ENCODE measurements around the gene DNAH8.
A peak's percentile ranks its signal among the peaks of the same experiment; 100 is the strongest.

DNAH8 gene, protein sequence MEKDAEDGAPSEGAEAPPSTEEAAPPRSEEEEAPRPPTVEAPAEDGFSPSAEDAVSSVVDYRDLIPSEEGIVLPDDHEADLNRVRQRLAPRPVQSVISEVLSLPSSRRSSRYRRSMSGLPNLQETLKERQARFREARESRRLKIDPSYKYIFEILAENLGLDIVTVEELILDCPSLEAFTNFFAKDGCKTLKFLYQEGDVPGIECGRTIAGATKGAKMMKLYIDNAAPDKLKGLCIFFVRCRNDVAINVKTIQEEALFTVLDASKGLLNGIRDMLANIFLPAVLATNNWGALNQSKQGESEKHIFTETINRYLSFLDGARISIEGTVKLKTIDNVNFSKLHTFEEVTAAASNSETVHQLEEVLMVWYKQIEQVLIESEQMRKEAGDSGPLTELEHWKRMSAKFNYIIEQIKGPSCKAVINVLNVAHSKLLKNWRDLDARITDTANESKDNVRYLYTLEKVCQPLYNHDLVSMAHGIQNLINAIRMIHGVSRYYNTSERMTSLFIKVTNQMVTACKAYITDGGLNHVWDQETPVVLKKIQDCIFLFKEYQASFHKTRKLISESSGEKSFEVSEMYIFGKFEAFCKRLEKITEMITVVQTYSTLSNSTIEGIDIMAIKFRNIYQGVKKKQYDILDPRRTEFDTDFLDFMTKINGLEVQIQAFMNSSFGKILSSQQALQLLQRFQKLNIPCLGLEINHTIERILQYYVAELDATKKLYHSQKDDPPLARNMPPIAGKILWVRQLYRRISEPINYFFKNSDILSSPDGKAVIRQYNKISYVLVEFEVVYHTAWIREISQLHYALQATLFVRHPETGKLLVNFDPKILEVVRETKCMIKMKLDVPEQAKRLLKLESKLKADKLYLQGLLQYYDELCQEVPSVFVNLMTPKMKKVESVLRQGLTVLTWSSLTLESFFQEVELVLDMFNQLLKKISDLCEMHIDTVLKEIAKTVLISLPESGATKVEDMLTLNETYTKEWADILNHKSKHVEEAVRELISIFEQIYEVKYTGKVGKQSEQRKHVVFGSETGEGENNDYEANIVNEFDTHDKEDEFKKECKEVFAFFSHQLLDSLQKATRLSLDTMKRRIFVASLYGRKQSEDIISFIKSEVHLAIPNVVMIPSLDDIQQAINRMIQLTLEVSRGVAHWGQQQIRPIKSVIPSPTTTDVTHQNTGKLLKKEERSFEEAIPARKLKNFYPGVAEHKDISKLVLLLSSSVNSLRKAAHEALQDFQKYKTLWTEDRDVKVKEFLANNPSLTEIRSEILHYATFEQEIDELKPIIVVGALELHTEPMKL (N-terminal part only)

DNA sequence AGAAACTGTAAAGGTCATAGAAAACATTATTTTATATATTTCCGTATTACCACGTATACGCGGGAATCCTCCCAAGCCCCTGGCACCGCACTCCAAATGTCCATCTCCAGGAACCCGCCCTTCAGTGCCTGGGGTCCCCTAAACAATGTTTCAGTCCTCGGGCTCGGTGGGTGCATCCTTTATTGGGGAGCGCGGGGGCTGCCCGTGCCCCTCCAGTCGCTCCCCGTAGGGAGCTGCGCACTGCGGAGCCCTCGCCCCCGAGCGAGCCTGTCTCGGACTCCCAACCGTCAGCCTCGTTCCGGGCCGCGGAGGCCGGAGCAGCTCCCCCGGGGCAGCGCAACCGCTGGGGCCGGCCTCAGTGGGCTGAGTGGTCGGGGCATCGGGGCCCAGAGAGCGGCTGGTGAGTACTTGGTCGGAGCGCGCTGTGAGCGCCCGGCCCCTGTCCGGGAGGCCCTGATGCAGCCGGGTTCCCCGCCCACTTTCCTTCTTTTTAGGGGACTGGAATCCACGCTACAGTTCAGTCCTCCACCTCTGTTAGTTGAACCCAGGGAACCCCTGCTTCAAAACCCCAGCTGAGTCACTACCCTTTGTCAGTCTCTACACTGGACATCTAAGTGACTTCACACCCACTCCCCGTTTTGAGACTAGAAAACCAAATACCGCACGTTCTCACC, at the start of gene DNAH8:
TSS of gene DNAH8 (plus strand) at position 296 of the 674 bp plus-strand sequence. CDS start 7,499 bp downstream, outside the sequence.
- no peak for DNase-seq (ENCODE audit: low read depth)

DNA sequence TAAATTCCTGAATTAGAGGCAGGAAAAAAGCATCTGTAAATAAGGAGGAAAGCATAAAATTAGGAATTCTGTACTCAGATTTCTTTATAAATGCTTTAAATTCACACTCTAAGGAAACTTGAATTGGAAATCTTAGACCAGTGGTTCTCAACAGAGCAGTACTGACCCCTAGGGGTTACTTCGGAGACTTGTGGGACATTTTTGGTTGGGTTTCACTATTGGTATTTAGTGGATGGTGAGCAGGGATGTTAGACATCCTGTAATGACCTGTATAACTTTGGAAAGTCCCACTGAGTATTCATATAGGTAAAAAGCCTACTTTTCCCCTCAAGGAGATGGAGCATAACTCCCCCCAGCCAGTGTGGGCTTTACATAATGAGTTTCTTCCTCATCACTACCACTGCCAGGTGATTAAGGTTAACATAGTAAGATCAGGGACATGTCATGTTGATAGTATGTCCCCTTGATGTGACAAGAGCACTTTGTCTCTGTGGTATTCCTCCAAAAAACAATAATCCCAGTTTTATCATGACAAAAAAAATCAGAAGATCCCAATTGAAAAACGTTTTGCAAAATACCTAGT, 43.1 kb upstream of the DNAH8 start:
- peak; percentile 15 for DNase-seq (ENCODE audit: low read depth)

DNA sequence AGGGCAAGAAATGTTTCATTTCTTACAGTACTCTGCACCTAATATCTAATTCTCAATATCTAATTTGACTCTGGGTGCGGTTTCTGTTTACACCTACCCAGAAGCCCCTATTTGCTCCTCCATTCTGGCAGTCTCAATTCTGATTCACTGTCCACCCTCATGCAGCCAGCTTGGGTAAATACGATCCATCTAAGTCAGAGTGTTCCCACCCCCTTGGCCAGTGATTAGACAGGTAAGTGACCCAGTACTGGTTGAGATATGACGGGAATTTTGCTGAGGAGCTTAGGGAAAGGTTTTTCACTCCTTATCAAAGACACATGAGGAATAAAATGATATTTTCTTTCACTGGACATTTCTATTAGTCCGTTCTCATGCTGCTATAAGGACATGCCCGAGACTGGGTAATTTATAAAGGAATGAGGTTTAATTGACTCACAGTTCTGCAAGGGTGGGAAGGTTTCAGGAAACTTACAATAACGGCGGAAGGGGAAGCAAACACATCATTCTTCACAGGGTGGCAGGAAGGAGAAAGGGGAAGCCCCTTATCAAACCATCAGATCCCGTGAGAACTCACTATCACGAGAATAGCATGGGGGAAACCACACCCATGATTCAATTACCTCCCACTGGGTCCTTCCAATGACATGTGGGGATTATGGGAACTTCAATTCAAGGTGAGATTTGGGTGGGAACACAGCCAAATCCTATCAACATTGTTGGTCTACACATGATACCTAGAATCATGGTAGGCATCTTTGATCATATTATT, 41.5 kb upstream of the DNAH8 start:
- DNase-seq (ENCODE audit: low read depth), result no peak

DNA sequence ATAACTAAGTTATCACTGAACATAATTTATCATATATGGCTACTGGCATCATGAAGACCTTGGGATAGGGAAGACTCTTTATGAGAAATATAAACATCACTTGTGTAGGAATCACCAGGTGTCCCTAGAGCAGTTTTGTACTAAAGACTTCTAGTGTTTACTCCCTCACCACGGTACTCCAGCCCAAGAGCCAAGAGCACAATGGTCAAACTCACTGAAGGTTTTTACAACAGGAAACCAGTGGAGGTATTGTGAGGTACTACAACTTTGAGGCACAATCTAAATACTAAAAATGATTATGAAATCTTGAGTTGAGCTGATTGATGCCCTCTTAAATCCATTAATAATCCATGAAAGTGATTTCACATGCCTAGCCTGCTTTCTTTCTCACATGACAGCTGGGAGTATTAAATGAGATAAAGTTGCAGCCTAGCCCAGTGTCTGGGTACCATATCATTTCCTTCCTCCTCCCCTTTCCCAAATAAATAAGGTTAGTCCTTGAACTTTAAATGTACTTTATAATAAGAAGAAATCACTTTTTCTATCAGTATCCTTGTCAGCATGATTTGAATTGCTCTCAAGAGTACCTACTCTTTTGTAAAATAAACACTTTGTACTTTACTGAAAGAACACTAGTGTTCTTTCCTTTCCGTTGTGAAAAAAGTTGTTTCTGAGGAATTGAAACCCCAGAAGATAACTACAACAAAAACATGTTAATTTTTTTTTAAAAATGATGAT, 38.7 kb upstream of the DNAH8 start:
- DNase-seq (ENCODE audit: low read depth), result no peak

DNA sequence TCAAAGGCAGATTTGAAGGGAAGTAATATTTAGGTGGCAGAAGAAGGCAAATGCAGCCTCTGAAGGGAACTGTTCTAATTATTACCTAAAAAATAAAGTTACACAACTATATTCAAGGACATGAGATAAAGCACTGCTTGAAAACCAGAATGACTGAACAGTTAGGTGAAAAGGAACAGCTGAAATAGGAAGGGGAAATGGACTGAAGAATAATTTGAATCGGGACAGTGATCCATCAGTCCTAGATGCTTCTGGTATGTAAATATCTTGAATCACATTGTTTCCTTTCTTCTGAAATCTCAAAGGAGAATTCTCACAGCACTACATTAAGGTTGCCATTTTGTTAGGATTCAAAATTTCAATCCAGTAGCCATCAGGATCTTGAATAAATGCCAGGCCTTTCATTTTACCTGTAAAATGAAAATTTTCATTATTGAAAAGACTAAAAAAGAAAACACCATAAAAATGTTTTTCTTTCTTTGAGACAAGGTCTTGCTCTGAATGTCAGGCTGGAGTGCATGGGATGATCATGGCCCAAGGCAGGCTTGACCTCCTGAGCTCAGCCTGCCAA, 38.1 kb upstream of the DNAH8 start:
- DNase-seq (ENCODE audit: low read depth), result no peak

DNA sequence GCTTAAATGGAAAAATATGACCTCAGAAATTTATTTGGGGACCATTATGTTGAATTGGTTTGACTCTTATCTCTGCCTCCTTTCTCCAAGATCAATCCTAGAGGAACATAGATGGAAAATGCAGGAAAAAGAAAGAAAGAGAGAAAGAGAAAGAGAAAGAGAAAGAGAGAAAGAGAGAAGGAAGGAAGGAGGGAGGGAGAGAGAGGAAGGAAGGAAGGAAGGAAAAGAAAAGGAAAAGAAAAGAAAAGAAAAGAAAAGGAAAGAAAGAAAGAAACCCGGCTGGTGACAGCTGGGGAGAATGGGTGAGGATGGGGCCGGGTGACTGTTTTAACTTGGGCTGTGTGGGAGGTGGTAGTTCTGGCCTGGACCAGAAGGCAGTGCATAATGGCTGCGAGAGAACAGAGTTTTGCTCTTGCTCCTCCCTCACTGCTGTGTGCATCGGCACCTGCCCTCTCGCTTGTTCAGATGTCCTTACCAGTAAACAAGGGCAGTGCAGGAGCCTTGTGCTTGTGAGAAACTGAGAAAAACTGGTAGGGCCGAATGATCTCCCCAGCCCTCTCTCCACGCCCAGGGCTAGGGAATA, 36.8 kb upstream of the DNAH8 start:
- DNase-seq (ENCODE audit: low read depth), result no peak

DNA sequence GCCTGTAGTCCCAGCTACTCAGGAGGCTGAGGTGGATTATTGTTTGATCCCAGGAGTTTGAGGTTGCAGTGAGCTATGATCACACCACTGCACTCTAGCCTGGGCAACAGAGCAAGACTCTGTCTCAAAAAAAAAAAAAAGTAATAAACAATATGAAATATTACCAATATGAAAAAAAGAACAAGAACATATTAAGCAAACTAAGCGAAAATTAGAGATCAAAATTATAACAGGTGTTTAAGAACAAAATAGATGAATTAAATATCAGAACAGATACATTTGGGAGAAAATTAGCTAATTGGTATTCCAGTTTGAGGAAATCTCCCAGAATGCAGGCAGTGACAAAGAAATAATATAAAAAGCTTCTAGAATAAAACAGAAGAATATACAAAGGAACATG, 35.4 kb upstream of the DNAH8 start:
- DNase-seq (ENCODE audit: low read depth), result no peak

DNA sequence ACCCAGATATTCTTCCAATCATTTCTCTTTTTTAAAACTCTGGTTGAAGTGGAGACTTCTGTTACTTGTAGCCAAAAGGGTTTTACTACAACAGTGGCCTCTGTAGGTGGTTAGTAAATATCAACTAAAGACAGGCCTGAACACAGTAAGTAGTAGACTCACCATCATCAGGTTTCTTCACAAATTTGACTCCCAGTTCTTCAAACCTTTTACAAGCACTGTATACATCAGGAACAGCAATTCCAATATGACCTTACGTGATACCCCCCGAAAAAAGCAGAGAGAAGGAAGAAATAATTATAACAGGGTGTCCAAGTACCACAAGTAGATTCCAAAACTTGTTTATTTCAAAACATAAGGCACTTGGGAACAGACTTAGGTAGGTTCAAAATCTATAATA, 33.3 kb upstream of the DNAH8 start:
- DNase-seq (ENCODE audit: low read depth), result no peak

DNA sequence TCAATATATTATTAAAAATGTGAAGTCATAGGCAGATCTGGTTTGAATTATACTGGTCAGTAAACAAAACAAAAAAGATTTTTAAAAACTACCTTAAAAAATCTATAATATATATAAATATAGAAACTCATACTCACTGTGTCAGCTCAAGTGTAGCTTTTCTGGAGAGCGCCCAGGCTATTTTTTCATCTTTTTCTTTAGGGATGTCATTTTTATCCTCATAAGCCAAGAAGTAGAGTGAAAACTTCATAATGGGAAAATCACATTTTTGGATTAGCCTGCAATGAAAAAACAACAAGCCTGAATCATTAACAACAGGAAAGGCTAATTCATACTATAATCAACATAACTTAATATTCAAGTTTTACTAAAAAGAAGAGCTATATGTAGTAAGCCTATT, 30.9 kb upstream of the DNAH8 start:
- DNase-seq (ENCODE audit: low read depth), result no peak

DNA sequence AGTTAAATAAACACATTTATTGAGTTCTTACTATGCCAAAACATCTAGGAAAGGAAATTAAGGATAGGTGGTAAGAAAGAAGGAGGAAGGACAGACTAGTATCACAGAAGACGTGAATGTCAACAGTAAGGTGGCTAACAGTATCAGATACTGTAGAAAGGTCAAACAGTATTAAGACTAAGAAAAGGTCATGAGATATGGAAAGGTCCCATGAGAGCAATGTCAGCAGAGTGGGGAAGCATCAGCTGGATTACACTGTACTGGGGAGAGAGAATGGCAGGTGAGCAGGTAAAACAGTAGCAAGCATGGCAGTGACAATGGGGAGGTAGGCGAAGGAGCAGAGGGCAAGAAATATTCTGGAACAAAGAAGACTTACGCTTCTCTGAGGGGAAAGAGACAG, 30.2 kb upstream of the DNAH8 start:
- DNase-seq (ENCODE audit: low read depth), result no peak

DNA sequence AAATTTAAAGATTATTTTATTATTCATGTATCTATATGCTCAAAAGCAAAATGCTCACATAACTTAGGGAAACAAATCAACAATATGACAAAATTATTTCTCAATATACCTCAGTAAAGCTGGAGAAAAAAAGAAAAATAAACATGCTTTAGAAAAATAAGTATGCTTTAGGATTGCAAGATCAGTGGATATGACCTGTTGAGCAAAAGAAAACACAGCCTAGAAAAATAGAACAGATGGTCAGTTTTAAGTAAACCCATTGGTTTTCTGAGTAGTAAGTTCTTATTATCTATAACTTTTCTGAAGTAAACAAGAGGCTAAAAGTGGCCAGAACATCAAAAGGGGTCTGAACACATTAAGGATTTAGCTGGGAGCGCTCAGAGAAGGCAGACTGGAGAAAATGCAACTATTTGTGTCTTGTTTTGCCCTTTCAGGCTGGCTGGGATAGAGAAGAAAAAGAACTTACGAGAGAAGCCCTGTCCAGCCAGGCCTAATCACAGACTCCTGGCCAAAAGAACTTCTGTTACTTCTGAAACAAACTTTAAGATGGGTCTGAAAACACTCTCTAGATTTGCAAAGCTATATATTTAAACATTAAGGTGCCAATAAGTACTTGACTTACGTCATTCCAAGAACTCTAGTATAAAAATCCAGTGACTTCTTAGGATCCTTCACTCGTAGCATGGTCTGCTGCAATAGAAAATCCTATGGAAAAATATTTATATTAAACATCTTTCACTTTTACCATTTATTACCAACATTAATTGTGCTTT, 28.7 kb upstream of the DNAH8 start:
- no peak for DNase-seq (ENCODE audit: low read depth)

DNA sequence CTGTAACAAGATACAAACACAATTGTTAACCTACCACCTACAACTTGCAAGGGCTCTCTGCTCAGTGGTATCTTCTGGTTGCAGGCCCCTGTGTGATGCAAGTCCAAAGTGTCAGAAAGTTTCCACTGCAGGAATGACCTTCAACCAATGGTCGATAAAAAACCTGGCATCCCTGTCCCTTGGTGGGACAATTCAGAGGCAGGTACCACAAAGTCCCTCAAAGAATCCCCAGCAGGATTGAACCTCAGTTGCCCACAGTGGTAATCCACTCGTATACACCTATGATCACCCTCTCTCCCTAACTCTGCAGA, 28.1 kb upstream of the DNAH8 start:
- DNase-seq (ENCODE audit: low read depth), result no peak

DNA sequence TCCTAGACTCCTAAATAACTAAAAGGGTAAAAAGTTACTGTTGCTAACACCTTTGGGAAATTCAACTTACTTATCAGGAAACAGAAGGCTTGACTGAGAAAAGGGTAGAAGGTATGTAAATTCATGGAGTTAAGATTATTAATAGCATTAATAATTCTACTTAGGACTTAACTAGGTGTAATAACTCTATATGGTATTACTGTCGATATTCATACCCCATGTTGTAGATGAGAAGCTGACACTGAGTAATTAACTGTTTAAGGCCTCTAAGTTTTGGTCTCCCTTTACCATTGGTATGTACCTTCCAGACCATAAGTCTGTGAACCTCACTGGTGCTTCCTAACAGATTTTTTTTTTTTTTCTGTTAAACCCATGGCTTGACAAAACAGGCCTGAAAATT, 27.6 kb upstream of the DNAH8 start:
- DNase-seq (ENCODE audit: low read depth), result no peak

DNA sequence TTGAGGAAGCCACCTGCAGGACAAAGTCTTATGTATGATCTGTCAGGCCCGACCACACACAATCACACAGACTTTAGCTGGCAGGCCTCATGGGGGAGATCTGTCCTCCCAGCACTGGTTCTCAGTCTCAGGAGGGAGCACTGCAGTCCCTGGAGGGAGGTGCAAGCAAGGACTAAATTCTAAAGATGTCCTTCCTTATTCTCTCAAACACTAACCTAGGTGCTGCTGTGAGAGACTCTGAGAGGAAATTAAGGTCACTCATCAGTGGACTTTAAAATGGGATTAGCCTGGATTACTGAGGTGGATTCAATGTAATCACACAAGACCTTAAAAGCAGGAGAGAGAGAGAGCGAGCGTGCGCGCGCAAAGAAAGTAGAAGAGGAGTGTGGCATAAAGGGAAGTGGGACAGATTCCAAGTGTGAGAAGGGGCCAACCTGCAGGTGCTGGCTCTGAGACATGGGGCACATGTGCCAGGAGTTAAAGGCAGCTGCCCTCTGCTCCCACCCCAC, 26.5 kb upstream of the DNAH8 start:
- DNase-seq (ENCODE audit: low read depth), result no peak

DNA sequence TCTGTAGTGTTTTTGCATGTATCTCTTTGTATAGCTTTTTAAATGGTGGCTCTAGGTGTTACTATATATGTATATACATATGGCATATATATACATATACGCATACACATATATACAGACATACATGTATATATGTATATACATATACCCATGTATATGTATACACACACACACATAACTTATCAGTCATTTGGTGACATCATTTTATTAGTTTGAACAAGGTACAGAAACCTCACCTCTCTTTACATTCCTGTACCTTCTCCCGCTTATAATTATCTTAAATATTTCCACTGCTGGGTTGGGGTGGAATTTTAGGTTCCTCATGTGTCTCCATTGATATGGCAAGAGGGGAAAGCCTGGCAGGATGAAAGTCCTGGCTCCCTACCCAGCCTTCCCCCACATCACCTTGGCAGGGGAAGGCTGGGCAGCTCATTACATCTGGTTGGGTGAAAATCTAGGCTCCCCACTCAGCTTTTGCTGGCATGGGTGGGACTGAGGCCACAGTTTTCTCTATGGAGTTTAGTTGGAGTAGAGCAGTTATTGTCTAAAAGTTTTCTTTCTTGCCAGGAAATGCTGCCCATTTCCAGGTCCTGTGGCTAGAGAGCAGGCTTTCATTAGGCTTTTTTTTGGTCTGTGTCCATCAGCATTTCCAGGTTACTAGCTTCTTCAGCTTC, 19.7 kb upstream of the DNAH8 start:
- no peak for DNase-seq (ENCODE audit: low read depth)

DNA sequence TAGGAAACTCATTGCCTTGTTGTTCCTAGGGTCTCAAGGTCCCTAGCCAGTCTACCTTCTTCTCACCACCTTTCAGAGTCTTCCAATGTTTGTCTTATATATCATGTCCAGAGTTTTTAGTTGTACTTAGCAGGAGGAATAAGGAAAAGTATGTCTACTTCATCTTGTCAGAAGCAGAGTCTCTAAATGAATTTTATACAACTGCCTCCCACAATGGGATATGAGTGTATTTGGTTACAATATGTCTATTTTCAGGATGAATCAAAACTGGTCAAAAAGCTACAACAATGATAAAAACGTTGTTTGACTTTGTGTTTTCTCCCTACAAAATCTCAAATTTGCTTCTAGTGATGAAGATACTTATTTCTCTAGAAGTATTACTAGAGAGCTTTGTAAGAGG, 19.2 kb upstream of the DNAH8 start:
- no peak for DNase-seq (ENCODE audit: low read depth)

DNA sequence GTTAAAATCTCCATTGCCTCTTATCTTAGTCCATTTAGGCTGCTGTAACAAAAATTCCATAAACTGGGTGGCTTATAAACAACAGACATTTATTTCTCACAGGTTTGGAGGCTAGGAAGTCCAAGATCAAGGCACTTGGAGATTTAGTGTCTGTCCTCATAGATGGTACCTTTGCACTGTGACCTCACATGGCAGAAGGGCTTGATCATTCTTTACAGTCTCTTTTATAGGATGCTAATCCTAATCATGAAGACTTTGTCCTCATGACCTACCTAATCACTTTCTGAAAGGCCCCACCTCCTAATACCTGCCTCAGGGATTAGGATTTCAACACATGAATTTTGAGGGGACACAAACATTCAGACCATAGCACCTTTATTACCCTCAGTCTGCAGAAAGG, 18.8 kb upstream of the DNAH8 start:
- DNase-seq (ENCODE audit: low read depth), result no peak

DNA sequence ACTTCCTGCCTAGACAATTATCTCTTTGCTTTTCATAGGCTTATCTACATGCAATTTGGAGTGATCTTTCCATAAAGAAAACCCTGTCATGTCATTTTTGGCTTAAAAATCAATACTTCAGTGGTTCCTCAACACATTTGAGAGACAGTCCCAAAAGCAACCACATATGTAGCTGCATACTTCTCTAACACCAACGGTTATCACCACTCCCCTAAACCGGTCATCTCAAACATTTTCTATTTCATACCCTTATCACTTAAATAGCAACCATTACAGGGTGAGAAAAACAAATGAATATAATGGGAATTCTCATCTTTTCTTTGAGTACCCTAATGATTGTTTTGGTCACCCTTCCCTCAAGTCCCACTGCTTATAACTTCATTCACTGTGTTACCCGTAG, 17.3 kb upstream of the DNAH8 start:
- DNase-seq (ENCODE audit: low read depth), result no peak

Measured in stimulated activated CD4-positive, alpha-beta T cell treated with anti-CD3 and anti-CD28 coated beads, Interleukin-2, amount 100 ng/mL, for 4 hours (primary cell).